Astrocyte of the cerebellum (primary cell): Measurements from ENCODE around the gene SLC30A2.

Experiments used
- DNase-seq: peaks from one replicate; pipeline ENCODE4 v3.0.0-alpha.2; 2011; ENCODE audit warnings: low read depth
- H3K4me3 ChIP-seq: 2 replicates; pipeline ENCODE4 v1.5.1; 2011; ENCODE audit warnings: mild to moderate bottlenecking, low read depth, low read length, moderate library complexity
- CTCF ChIP-seq: IDR thresholded peaks from 2 replicates; pipeline ENCODE4 v1.5.1; 2012; ENCODE audit warnings: low read length, low read depth, moderate library complexity, mild to moderate bottlenecking; ENCODE audit errors: missing control alignments
- in situ Hi-C: cut with HindIII; loops from 2 replicates; pipeline ENCODE4 v1.10.0; 2017; ENCODE audit warnings: low sequenced_read_pairs

SLC30A2 gene

GRCh38 chr1:26020941-26021646 is 24.8 kb downstream of the SLC30A2 start:
- no peak for DNase-seq
- H3K4me3 ChIP-seq: no peak overlapping the region
- in situ Hi-C loops: no loop called here
- TF ChIP-seq CTCF: no peak

GRCh38 chr1:26020330-26020768 is 25.6 kb downstream of the SLC30A2 start:
- TF ChIP-seq CTCF: no peak
- in situ Hi-C loops: no loop called here
- DNase-seq: no peak

GRCh38 chr1:26019641-26020315 is 26.1 kb downstream of the SLC30A2 start:
- no peak for DNase-seq
- H3K4me3 ChIP-seq: no peak overlapping the region
- in situ Hi-C loops: no loop called here
- no peak for TF ChIP-seq CTCF

More at GRCh38 chr1:26020330-26020768, 25.6 kb downstream of the SLC30A2 start:
- no peak overlapping the region for H3K4me3 ChIP-seq

DNA sequence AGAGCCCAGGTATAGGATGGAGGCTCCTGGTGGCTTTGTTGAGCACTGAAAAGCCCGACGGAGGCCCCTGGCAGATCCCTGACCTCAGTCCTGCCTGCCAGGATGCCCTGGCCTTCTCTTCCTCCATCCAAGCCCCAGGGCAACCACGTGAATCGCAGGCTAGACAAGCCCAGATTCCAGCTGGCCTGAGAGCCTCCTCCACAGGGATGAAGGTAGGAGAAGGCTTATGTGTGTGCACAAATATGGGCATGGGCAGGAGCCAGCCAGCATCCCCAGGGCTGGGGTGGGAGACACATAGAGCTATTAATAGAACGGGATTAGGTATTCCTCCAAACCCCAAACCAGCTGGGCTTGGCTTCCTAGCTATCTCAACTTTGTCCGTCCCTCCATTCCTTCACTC is 28.3 kb downstream of the SLC30A2 start:
- DNase-seq: no peak
- in situ Hi-C loops: no loop called here
- H3K4me3 ChIP-seq: no peak overlapping the region
- no peak for TF ChIP-seq CTCF

DNA sequence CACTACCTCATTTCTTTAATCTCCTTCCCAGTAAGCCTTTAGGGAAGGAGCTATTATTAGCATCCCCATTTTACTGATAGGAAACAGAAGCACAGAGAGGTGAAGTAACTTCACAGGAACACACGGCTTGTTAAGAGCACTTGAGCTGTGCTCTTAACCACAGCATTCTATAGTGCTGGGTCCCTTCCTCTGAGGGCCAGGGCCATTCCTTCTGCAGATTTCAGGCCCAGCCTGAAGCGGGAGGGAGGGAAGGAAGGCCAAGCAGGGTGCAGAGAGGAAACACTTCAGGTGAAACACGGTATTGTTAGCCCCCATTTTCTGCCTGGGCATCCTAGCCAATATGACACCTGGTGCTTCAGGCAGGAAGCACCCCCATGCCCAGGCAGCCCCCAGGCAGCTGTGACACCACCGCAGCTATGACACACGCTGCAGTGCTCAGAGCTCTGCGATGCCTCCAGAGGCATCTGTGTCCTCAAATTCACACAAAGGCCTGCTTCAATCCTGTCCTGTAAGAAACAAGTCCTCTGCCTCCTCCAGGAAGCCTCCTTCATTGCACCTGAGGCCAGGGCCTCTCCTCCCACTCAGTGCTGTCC is 28.9 kb downstream of the SLC30A2 start:
- no peak overlapping the region for H3K4me3 ChIP-seq
- no peak for TF ChIP-seq CTCF
- no peak for DNase-seq
- in situ Hi-C loops: no loop called here

DNA sequence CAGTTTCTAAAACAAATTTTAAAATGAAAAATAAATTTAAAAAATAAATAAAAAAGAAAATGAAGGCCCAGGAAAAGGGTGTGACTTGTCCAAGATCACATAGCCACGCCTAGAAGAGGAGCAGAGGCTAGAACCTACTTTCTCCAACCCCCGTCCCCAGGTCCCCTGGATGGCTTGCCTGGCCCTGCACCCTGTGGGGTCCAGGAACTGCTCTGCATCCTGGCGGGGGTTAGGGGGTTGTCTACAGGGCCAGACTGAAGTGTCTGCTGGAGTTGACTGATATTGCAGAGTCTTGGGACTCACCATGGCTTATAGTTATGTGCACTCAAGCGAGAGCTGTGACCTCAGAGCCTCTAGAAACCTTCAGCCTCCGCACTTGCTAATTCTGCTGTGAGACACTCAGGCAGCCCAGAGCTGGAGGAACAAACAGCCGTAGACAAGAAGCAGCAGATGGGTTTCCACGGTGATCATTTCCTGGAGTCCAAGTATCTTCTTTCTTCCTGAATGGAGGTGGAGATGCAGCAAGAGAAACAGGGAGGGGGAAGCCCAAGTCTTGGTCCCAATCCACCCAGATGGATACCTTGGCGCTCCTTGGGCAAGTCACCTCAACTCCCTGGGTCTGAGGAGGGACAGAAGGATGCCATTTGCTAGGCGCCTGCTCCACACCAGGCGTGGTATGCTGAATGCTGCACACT is 29.5 kb downstream of the SLC30A2 start:
- DNase-seq: no peak
- in situ Hi-C loops: no loop called here
- TF ChIP-seq CTCF: no peak
- no peak overlapping the region for H3K4me3 ChIP-seq
